ENCODE results near the gene IRF2BP2.

DNA sequence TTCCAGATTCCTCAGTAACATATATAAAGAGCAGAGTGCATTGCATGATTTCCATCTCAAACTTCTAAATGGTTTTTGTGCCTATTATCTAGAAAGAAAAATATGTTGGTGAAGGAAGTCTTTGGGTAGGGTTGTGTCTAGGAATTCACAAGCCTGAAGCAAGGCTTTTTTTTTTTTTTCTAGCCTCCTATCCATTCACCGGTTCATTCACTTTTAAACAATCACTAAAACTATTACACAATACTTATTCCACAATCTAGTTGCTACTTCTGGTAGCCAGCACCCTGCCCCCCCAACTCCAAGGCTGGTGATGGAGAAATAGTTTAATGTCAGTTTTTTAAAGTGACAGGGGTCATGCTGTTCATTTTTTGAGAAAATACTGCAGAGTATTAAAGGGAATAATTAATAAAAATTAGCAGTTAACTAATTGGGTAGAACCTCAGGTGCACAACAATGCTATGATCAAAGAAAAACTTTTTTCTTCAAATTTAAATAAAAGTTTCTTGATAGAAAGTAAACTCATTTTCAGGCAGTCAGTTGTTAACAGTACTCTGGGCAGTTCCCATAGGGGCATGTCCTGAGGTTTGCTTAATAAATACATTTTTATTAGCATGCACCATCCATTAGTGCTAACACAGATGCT, 10.9 kb downstream of the IRF2BP2 start:
- TF ChIP-seq ZNF274 (IDR thresholded peaks at IDR 0.05; ENCODE audit: low read depth, low read length) (no peak), YY1 (IDR thresholded peaks at IDR 0.05; ENCODE audit: insufficient read depth, insufficient read length) (no peak), SUZ12 (IDR thresholded peaks at IDR 0.05; ENCODE audit: extremely low read depth, insufficient read depth, insufficient read length) (no peak)

All from NT2/D1 (cell line).